ENCODE results near the gene SNX32.

SNX32 gene

GRCh38 chr11:65797711-65798110, 36.1 kb upstream of the SNX32 start:
- no peak for DNase-seq (ENCODE audit: low spot score)

GRCh38 chr11:65798882-65799281, 34.9 kb upstream of the SNX32 start:
- no peak for DNase-seq (ENCODE audit: low spot score)

GRCh38 chr11:65801153-65801987, 32.4 kb upstream of the SNX32 start:
- no peak for DNase-seq (ENCODE audit: low spot score)

- no peak for DNase-seq (ENCODE audit: low spot score)
Measured at GRCh38 chr11:65802841-65803240, 30.9 kb upstream of the SNX32 start.

DNA sequence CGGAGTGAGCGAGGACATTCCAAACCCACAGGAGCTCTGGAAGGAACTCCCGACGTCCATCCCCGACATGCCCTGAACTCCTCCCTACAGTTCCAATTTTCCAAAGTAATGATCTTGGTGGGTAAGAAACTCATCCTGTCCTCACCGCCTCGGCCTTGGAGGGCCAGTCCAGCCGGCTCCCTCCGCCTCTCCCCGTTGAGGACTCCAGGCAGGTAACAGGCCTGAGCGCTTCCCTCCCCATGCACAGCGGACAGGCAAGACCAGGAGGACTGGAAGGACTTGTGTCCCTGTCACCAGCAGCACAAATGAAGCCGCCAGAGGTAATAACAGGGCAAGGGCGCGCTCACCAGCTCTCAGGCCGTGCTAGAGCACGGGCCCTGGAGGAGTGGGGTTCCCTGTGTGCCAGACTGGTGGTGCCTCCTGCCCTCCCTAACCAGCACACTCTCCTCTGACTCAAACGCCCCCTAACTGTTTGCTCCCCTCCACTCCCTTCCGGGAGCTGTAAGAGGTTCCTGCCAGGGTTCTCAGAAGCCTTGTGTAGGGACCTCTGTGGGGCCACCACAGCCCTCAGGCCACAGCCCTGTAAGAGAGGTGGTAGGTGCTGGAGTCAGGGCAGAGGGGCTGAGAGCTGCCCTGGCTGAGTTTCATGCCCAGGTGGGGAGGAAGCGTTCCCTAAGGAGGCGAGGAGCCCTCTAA, 29.8 kb upstream of the SNX32 start:
- DNase-seq (ENCODE audit: low spot score): no peak

DNA sequence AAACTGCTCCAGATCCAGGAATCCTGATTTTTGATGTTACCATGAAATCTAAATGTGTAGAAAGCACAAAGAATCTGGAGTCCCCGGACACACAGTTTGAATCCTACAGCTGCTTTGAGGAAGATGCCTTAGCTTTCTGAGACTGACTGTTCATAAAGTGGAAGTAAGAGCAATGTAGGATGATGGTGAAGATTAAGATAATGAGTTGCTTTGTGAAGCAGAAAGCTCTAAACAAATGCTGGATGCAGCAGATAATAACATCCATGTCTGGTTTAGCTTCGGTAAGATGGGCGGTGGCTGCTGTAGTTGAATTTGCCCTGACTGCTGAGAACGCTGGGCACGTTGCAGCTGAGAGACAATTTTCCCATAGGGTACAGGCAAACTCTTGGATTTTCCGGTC, 26.8 kb upstream of the SNX32 start:
- no peak for DNase-seq (ENCODE audit: low spot score)

DNA sequence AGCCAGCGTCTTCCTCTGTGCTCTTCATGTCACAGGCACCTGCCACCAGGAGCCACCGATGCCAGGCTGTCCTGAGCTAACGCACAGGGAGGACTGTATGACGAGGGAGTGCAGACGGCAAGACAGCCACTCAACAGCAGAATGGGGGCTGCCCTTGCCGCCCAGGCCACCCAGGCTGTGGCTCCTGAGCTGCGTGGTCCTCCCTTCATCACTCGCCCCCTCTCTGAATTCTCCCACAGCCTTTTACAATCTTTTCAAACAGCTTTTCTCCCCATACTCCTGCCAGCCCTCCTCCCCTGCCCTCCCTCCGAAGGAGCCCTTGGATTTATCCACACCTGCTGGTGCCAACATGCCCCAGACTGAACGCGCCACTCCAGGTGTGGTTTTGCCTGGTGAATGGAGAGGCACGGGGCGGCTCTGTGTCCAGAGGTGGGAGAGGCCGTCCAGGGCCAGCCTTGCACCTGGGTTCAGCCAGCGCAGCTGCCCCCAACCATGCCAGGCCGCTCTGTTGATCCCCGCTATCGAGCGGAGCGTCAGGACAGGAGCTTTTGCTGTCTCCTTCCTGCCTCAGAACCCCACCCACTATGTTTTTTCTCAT, 24.9 kb upstream of the SNX32 start:
- no peak for DNase-seq (ENCODE audit: low spot score)

- DNase-seq (ENCODE audit: low spot score): no peak
Measured at GRCh38 chr11:65809496-65809895, 24.3 kb upstream of the SNX32 start.

GRCh38 chr11:65810046-65810868, 23.5 kb upstream of the SNX32 start:
- no peak for DNase-seq (ENCODE audit: low spot score)

DNA sequence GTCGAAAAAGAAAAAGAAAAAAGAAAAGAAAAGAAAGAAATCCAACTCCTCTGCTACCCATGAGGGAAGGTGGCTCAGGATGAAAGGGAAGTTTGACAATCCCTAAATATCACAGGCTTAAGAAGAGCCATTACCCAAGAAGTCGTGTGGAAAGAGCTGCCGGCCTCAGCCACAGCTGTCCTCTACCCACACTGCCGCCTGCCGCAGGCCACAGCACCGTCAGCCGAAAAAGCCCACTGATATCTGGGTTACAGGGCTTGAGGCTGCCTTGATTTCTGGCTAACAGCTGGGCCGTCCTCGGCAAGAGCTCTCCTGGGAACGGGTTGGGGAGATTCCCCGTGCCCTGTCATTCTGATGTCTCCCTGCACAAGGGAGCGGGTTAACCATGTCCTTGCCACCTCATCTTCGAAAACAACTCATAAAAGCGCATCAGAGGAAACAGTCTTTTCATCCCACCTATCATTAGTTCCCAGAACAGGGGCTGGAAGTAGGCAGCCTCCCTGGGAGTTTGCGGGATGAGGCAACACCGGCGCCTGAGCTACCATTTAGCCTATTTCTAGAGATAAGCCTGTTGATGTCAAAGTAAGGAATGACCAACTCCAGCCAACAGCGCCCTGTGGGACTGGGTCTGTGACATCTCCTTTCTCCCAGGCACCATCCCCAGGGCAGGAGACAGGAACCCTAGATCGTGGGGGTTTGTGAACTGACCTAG, 21.8 kb upstream of the SNX32 start:
- no peak for DNase-seq (ENCODE audit: low spot score)

- DNase-seq (ENCODE audit: low spot score): no peak
Measured at GRCh38 chr11:65814131-65814985, 19.4 kb upstream of the SNX32 start.

GRCh38 chr11:65814986-65815565, 18.7 kb upstream of the SNX32 start:
- DNase-seq (ENCODE audit: low spot score): no peak

- no peak for DNase-seq (ENCODE audit: low spot score)
Measured at GRCh38 chr11:65816696-65817095, 17.1 kb upstream of the SNX32 start.

- DNase-seq (ENCODE audit: low spot score): no peak
Measured at GRCh38 chr11:65817312-65817834, 16.4 kb upstream of the SNX32 start.

DNA sequence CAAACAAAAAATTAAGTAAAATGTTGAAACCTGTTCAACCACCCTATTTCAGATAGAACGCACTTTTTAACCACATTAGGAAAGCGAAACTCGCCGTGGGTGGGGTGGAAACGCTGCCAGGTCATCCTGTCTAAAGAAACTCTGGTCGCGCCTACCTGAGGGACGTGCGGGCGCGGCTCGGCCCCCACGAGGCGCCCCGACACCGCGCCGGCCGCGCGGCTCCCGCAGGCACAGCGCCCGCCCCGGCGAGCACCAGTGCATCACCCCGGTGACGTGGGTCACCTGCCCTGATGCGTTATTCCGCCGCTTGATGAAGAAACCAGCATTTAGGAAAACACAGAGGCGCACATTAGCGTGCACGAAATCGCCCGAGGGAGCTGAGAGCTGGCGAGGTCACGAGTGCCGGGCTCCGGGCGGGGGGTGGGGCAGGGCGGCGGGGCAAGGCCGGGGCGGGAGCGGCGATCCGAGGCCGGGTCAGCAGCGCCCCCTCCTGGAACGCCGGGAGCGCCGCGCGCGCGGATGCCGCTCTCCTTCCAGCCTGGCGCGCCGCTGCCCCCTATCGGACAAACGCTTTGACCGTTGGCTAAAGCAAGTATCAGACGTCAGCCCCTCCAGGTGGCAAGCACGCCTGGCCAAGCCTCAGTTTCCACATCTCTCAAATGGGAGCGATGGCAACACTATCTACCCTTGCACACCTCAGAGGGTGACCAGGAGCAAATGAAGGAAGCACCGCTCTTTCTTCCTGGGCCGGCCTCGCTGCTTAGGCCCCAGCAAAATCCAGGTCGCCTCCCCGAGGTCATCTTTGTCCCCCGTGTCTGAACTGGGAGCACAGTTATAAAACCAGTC, 15.7 kb upstream of the SNX32 start:
- DNase-seq (ENCODE audit: low spot score): peak; percentile 93

- no peak for DNase-seq (ENCODE audit: low spot score)
Measured at GRCh38 chr11:65821107-65821506, 12.7 kb upstream of the SNX32 start.

GRCh38 chr11:65822776-65823528, 10.8 kb upstream of the SNX32 start:
- no peak for DNase-seq (ENCODE audit: low spot score)

GRCh38 chr11:65826984-65827735, 6.6 kb upstream of the SNX32 start:
- no peak for DNase-seq (ENCODE audit: low spot score)
